ENCODE measurements around the gene KRT79.

GRCh38 chr12:52876372-52876771, 42.3 kb upstream of the KRT79 start:
- TF ChIP-seq EZH2 (IDR thresholded peaks at IDR 0.05; ENCODE audit: borderline replicate concordance, low read length) (no peak), CTCF (IDR thresholded peaks at IDR 0.05; ENCODE audit: low read length) (no peak)

Measured in OCI-LY1 (cell line).